ENCODE results near the gene HLCS.

DNA sequence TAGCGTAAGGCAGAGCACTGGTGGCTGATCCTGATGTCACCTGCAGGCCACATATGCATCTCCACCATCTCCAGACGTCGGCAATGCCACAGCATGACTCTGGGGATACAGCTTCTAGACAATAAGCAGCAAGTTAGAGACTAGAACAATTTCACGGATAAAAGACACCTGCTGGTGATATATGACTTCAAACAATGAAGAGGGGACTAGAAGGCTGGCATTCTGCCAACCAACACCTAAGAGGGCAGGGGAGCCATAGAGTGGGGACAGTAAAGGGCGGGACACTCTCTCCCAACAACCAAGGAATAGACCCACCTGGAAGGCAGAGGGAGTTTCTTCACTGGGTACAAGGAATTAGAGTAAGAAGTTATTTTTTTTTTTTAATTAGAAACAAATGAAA is 140.8 kb downstream of the HLCS start:
- TF ChIP-seq, protein P1, sequence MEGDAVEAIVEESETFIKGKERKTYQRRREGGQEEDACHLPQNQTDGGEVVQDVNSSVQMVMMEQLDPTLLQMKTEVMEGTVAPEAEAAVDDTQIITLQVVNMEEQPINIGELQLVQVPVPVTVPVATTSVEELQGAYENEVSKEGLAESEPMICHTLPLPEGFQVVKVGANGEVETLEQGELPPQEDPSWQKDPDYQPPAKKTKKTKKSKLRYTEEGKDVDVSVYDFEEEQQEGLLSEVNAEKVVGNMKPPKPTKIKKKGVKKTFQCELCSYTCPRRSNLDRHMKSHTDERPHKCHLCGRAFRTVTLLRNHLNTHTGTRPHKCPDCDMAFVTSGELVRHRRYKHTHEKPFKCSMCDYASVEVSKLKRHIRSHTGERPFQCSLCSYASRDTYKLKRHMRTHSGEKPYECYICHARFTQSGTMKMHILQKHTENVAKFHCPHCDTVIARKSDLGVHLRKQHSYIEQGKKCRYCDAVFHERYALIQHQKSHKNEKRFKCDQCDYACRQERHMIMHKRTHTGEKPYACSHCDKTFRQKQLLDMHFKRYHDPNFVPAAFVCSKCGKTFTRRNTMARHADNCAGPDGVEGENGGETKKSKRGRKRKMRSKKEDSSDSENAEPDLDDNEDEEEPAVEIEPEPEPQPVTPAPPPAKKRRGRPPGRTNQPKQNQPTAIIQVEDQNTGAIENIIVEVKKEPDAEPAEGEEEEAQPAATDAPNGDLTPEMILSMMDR (IDR thresholded peaks at IDR 0.05): no peak
- TF ChIP-seq POLR2A (IDR thresholded peaks at IDR 0.05) (no peak), POLR2AphosphoS5 (IDR thresholded peaks at IDR 0.05; ENCODE audit: insufficient read depth in 1 of 2, low read depth in 1 of 2) (no peak)
